GM19467 (cell line): Measurements from ENCODE around the gene DLG2.
A peak's percentile ranks its signal among the peaks of the same experiment; 100 is the strongest.

Source experiments
- ATAC-seq: cut with Tn5 transposase; IDR thresholded peaks from one replicate; pipeline ENCODE4 v1.9.1; 2021; ENCODE audit warnings: mild to moderate bottlenecking, moderate library complexity; ENCODE audit not compliant: unreplicated experiment

Gene DLG2

DNA sequence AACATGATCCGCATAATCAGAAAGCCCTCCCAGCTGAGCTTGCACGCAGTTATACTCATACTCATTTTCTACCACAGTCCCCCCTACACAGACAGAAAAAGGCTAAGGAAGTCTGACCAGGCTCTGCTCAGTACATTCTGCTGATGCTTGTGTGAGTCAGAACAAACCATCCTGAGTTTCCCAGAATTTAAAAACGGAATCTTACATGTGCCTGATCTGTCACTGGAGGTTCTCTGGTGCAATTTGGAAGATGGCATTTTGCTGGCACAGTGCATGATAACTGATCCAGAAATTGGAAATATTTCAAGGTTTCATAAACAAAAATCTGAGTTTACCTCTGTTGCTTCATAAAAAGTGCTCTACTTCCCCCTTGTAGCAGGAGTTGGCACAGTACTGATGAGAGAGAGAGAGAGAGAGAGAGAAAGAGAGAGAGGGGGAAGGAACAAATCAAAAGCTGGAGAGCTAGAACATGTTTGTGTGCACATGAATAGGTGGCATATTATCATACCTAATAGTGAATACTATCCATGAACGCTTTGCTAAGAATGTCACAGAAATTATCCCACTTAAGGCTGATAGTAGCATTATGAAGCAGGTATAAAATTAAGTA is 1085.3 kb downstream of the DLG2 start:
- ATAC-seq: no peak

- no peak for ATAC-seq
Observed at GRCh38 chr11:84536456-84536855, 1090.7 kb downstream of the DLG2 start.

GRCh38 chr11:84532364-84532763 is 1094.8 kb downstream of the DLG2 start:
- no peak for ATAC-seq

- ATAC-seq: no peak
Observed at GRCh38 chr11:84526250-84526649, 1100.9 kb downstream of the DLG2 start.

- ATAC-seq: no peak
Observed at GRCh38 chr11:84524422-84525051, 1102.6 kb downstream of the DLG2 start.

- no peak for ATAC-seq
Observed at GRCh38 chr11:84522331-84522730, 1104.8 kb downstream of the DLG2 start.

DNA sequence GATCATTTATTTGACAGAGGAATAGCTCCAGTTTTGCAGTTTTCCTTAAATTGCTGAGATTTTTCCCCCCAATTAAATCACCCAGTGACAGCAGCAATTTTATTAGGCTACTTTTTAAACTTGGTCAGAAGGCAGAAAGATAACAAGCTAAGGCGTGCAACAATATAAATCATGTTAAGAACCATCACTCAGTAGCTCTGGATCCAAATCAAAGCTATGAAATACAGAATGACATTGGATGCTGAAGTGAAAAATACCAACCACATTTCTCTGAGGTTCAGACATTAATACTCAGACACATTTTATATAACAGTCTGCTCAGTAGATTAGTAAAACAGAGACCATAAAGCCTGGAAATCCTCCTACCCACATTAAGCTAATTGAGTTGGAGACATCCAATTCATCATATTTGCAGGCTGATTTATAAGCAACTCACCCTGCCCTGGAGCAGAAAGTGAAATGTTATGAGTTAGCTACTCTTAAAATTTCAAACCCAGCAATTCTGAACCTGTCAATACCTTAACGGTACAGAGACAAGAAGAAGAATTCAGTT is 1108.4 kb downstream of the DLG2 start:
- ATAC-seq: no peak

GRCh38 chr11:84514436-84514835 is 1112.7 kb downstream of the DLG2 start:
- no peak for ATAC-seq

- no peak for ATAC-seq
Observed at GRCh38 chr11:84503503-84503902, 1123.6 kb downstream of the DLG2 start.

DNA sequence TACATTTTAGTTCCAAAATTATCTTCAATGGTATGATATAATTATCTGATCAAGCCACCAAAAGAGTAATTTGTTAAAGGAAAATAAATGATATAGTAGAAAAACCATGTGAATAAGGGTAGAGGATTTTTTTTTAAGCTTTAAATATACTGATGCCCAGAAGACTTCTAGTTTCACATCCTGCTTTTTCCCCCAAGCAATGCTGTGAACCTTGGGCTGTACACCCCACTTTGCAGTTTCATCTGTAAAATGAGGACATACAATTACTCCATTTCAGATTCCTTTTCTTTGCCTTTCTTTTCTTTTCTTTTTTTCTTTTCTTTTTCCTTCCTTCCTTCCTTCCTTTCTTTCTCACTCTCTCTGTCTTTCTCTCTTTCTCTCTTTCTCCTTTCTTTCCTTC is 1125.4 kb downstream of the DLG2 start:
- no peak for ATAC-seq

DNA sequence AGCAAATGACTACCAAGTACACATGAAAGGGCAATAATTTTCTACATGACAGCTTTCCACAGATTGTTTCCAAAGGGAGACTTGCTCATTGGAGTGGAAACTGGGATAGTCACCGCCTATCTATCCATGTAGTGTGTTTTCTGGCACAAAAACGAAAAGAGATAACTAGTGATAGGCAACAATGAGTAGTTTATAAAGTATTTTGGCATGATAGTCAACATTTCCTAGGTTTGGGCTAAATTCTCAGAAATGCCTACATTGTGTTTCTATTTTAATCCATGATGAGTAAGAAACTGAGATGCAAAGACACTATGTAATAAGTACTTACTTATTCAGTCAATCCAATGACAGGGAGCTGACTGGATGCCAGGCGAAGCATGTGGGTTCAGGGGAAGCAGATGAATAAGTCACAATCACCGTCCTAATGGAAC is 1129.1 kb downstream of the DLG2 start:
- ATAC-seq: no peak

DNA sequence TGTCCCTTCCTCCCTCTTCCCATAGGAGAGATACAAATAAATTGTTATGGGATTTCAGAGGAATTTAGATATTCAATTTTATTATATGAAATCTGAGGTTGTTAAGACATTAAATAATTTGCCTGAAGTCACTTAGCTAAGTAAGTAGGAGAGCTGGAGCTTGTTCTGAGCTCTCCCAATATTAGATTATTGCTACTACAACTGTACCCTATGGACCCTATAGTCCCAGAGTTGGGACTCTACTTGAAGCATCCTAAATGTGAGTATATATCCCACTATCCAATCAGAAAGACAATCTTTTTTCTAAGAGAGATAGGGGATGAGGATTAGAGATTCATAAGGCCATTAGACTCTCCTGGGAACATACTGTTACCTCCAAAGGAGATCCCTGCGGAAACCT is 1130.0 kb downstream of the DLG2 start:
- no peak for ATAC-seq

- ATAC-seq: no peak
Observed at GRCh38 chr11:84496122-84496521, 1131.0 kb downstream of the DLG2 start.

DNA sequence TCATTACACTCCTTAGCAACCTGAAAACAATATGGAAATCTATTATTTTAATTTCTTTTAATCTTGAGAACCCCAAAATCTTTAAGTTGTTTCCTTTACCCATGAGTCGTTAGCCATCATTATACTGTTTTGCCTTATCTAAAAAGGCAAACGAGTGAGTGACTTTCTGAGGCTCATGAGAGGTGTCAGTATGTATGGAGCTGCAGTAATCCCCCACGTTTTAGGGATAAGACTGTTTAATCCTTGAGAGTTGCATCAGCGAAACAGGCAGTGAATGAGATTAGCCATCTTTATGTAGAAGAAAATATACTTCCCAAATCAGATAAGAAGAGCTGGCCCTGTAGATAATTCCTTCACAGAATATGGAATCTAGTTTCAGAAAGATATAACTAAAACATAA is 1147.0 kb downstream of the DLG2 start:
- ATAC-seq: no peak

- ATAC-seq: no peak
Observed at GRCh38 chr11:84476581-84476980, 1150.6 kb downstream of the DLG2 start.

DNA sequence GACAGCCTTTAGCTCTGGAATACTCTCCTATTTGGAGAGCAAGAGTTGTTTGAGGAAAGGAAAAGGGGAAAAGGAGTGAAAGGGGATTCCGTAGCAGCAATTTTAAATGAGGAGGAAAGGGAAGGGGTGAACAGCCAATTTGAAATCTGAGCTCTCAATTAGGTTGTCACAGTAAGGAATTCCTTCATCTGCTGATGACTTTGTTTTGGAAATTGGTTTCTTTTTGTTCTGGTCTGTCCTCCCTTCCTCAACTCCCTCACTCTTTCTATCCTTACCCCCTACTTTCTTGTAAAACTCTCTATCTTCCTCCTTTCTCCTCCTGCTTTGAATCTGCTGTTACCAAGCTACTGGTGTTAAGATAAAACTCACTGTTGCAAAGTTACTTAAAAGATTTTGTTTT is 1155.6 kb downstream of the DLG2 start:
- no peak for ATAC-seq

DNA sequence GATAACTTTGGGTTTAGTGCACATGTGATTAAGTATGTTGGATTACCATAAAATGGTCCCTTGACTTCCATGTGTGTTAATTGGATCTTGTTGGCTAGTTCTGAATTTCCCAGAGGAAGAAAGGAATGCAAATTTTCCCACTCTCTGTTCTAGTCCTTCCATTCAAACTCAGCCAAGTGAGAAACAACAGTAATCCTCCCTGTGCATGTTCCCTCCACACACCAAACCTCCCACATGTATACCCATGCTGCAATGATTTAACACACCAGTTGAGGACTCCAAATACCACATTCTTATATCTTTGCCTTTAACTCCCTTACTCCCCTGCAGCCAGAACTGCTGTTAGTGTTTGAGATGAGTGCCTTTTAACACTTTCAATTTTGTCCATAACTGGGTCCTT is 1158.9 kb downstream of the DLG2 start:
- no peak for ATAC-seq

GRCh38 chr11:84465040-84465439 is 1162.1 kb downstream of the DLG2 start:
- ATAC-seq: no peak

DNA sequence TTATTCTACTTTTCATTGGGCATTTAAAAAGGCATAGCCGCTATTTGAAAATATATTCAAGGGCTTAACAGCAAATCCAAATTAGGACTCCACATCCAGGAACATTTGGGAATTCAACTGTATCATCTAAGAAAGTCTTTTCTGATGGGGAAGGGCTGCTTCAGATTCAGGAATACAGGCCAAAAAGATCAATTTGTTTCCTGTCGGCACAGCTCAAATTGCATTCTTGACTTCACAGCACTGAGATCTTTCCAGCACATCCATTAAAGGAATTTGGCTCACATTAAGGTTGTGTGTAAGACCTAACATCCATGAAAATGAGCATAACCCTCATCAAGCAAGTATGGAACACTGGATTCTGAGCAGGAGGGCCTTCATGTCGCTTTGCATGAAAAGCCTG is 1171.5 kb downstream of the DLG2 start:
- no peak for ATAC-seq

GRCh38 chr11:84452211-84452610 is 1174.9 kb downstream of the DLG2 start:
- ATAC-seq: no peak

DNA sequence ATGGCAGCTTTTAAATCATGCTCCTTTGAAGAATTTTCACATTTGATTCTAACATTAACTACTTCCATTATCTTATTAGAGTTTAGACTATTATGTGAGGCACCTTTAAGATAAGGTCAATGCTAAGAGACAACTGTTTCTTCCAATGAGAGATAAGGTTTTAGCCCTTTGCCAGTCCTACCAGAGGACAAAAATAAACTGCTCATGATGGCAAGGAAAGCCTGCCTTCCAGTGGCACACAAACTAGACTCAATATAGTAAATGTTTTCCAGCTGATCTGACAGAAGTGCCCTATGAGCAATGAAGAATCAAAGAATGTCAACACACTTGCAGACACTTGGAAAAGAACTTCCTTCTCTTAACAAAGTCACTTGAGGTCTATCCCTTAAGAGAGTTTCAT is 1188.6 kb downstream of the DLG2 start:
- no peak for ATAC-seq

- peak; percentile 96 for ATAC-seq
Observed at GRCh38 chr11:84437071-84437980, 1189.8 kb downstream of the DLG2 start.
